Measurements from ENCODE around the gene UCN.

GRCh38 chr2:27316655-27317412 lies 8.6 kb upstream of the UCN start:
- no peak for TF ChIP-seq CTCF (conservative IDR thresholded peaks at IDR 0.05)
- TF ChIP-seq ZFX (IDR thresholded peaks at IDR 0.05): no peak

All from C4-2B (cell line).